Ascending aorta (tissue), 2 donors: ENCODE results near the gene ERFE. TPM values are rescaled to one million over a fixed set of nuclear protein-coding genes. Genes with fewer than 3 reads are reported as not detected.

Experiments
- DNase-seq, 2 donors: peaks; one replicate each; pipeline ENCODE4 v3.0.0-alpha.2; 2019; ENCODE audit warnings: low spot score in 2 of 2
- H3K27ac ChIP-seq, 2 donors: fragments of 200-600 bp; sonication (generic); one replicate each; pipeline ENCODE4 v1.5.1; 2016 to 2017; ENCODE audit warnings: mild to moderate bottlenecking in 1 of 2
- H3K27me3 ChIP-seq: fragments of 200-600 bp; sonication (generic); one replicate; pipeline ENCODE4 v1.5.1; 2017
- H3K36me3 ChIP-seq, 2 donors: fragments of 200-600 bp; sonication (generic); one replicate each; pipeline ENCODE4 v1.5.1; 2016
- H3K4me1 ChIP-seq, 2 donors: fragments of 200-600 bp; sonication (generic); one replicate each; pipeline ENCODE4 v1.5.1; 2016 to 2017; ENCODE audit warnings: mild to moderate bottlenecking in 1 of 2
- H3K4me3 ChIP-seq, 2 donors: fragments of 200-600 bp; sonication (generic); one replicate each; pipeline ENCODE4 v1.5.1; 2016 to 2017; ENCODE audit warnings: mild to moderate bottlenecking in 1 of 2
- H3K9me3 ChIP-seq, 2 donors: fragments of 200-600 bp; sonication (generic); one replicate each; pipeline ENCODE4 v1.5.1; 2016
- intact Hi-C: fragments of 100-400 bp; cut with DNase I; formaldehyde crosslinking; loops from one replicate; pipeline ENCODE4 v1.15.1; 2023
- total RNA-seq: library from RNA; depleted of rRNA; stranded (reverse); fragments of >200 nt; gene quantifications from one replicate; pipeline ENCODE4 v1.1.0, GENCODE V29; 2016
- TF ChIP-seq, protein P1 (sequence below), 3 experiments: fragments of 200-600 bp in 2 of 3; fragments of 450-650 bp in 1 of 3; sonication (generic) in 2 of 3; IDR thresholded peaks; one replicate each; pipeline ENCODE4 v1.5.1; 2016 to 2019; ENCODE audit warnings: antibody characterized with exemption in 3 of 3, mild to moderate bottlenecking in 1 of 3, moderate library complexity in 1 of 3

ERFE gene
- total RNA-seq, 1 donor from 2014 or later, result 3.3 TPM

DNA sequence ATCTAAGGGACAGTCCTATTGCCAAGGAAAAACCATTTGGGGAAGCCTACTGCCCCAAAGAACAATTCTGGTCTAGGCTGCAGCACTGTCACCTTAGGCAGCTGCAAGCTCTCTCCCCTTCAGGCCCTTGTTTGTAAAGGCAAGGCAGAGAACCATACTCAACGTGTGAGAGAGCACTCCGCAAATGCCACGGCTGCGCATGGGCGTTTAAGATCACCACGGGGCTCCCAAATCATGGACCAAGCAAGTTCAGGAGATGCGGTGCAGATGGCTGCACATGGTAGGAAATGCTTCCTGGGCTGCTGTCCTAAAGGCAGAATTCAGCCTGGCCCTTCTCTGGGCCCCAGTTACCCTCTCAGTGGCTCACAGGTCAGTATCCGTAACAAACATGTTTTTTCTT is 15.5 kb downstream of the ERFE start:
- no peak overlapping the region for H3K4me3 ChIP-seq
- intact Hi-C loops, result no loop called here
- H3K9me3 ChIP-seq, result no peaks in the 10 kb centered on the region
- H3K4me1 ChIP-seq, result peaks cover 6 to 22% of the 10 kb centered on the region in 2 donors
- DNase-seq, result no peak
- no peaks in the 10 kb centered on the region for H3K27me3 ChIP-seq
- TF ChIP-seq, protein P1, sequence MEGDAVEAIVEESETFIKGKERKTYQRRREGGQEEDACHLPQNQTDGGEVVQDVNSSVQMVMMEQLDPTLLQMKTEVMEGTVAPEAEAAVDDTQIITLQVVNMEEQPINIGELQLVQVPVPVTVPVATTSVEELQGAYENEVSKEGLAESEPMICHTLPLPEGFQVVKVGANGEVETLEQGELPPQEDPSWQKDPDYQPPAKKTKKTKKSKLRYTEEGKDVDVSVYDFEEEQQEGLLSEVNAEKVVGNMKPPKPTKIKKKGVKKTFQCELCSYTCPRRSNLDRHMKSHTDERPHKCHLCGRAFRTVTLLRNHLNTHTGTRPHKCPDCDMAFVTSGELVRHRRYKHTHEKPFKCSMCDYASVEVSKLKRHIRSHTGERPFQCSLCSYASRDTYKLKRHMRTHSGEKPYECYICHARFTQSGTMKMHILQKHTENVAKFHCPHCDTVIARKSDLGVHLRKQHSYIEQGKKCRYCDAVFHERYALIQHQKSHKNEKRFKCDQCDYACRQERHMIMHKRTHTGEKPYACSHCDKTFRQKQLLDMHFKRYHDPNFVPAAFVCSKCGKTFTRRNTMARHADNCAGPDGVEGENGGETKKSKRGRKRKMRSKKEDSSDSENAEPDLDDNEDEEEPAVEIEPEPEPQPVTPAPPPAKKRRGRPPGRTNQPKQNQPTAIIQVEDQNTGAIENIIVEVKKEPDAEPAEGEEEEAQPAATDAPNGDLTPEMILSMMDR (IDR thresholded peaks at IDR 0.05), result no peak
- no peak overlapping the region for H3K27ac ChIP-seq
- peaks cover 58 to 73% of the 10 kb centered on the region in 2 donors for H3K36me3 ChIP-seq

DNA sequence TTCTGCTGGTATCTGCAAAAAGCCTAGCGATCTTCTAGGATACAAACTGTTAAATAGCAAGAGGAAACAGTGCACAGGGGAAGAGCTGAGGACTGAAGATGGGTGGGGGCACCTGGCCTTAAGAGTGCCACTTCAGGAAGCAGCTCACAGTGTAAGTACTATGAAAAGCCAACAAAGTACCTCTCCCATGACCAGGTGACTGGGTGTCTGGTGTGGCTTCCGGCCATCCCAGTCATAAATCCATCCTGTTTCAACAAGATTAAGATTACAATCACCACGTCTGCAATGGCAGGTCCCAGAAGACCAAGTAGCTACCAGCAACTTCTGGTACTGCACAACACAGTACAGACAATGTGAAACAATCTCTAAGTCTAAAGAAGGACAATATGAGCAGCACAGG is 15.9 kb downstream of the ERFE start:
- Histone ChIP-seq H3K36me3 (peaks cover 63 to 77% of the 10 kb centered on the region in 2 donors), H3K27me3 (no peaks in the 10 kb centered on the region), H3K9me3 (no peaks in the 10 kb centered on the region), H3K4me3 (no peak overlapping the region), H3K4me1 (peaks cover 6 to 20% of the 10 kb centered on the region in 2 donors), H3K27ac (no peak overlapping the region)
- intact Hi-C loops, result no loop called here
- TF ChIP-seq, protein P1 (IDR thresholded peaks at IDR 0.05), result no peak
- no peak for DNase-seq

DNA sequence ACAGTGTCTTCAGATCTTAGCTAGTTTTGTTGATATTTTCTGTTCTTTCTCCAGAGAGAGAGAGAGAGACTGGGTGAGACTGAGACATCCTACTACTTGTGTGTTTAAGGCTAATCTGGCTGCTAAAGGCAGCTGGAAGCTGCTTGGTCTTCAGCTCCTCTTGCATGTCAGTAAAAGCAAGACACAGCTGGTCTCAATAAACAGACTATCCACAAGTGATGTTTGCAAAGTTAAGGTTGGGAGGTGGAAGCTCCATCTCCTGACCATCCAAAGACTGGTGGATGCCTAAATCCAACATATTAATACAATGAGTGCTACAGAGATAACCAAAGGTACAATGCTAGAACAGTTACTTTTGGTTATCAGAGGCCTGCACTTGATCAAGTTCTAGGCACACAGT is 17.8 kb downstream of the ERFE start:
- Histone ChIP-seq H3K4me1 (peaks cover 0 to 2% of the 10 kb centered on the region in 2 donors), H3K4me3 (no peak overlapping the region), H3K27ac (peak overlapping the region in 1 of 2 donors; percentile 1), H3K27me3 (no peaks in the 10 kb centered on the region), H3K36me3 (peaks cover 80 to 90% of the 10 kb centered on the region in 2 donors), H3K9me3 (no peaks in the 10 kb centered on the region)
- DNase-seq, result no peak
- intact Hi-C loops, result no loop called here
- TF ChIP-seq, protein P1 (IDR thresholded peaks at IDR 0.05), result no peak

DNA sequence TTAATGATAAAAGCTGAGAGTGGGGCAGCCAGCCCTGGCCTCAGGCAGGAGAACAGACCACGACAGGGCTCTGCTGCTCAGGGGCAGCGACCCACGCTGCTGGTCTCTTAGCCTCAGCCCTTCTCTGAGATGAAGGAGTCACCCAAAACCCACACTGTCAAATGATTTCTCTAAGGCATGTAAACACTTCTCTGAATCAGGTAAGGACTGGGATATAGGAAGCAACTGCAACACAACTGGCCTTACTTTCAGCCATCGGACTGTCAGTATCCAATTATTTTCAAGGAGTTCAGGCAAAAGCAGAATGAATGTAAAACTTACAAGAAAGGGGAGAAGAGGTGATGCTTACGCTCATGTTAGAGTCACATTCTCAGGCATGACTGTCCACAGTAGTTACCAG is 21.8 kb downstream of the ERFE start:
- no peaks in the 10 kb centered on the region for H3K4me1 ChIP-seq
- H3K27me3 ChIP-seq, result no peaks in the 10 kb centered on the region
- intact Hi-C loops, result no loop called here
- H3K9me3 ChIP-seq, result no peaks in the 10 kb centered on the region
- no peak for DNase-seq
- peaks cover 82 to 88% of the 10 kb centered on the region in 2 donors for H3K36me3 ChIP-seq
- no peak overlapping the region for H3K27ac ChIP-seq
- no peak overlapping the region for H3K4me3 ChIP-seq
- TF ChIP-seq, protein P1 (IDR thresholded peaks at IDR 0.05), result no peak

DNA sequence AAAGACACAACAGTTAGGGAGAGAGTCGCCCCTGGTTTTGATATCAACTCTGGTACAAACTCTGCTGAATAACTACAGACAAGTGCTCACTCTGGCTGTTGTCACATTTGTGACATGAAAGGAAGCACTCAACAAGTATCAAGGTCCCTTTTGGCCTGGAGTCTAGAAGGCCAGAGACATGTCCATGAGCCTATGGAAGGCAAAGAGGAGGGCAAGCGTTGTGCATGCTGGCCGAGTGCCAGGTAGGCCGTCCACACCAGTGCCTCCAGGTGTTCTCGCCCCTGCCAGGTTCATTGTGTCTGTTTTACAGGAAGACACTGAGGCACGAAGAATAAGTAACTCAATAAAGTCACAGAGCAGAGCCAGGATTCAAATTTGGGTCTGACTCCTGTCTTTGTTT is 23.6 kb downstream of the ERFE start:
- TF ChIP-seq, protein P1 (IDR thresholded peaks at IDR 0.05), result no peak
- intact Hi-C loops, result no loop called here

DNA sequence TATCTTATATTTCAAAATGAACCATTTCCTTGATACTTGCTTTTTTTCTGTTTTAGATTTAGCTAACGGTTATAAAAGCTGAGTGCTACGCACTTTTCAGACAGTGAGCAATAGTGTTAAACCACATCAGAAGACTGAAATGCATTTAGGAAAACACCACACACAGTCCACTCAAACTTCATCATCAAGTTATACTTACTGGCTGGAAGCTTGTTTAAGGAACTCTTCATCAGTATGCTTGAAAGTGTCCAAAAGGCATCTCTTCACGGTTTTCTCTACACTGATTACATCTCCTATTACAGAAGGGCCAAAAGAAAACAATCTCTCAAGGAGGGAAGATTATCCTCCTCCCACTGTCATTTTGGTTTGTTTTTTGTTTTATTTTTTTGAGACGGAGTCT is 25.1 kb downstream of the ERFE start:
- no peak for DNase-seq
- TF ChIP-seq, protein P1 (IDR thresholded peaks at IDR 0.05), result no peak
- H3K36me3 ChIP-seq, result peaks cover 98 to 99% of the 10 kb centered on the region in 2 donors
- intact Hi-C loops, result no loop called here
- H3K4me3 ChIP-seq, result no peak overlapping the region
- H3K27ac ChIP-seq, result no peak overlapping the region
- no peaks in the 10 kb centered on the region for H3K4me1 ChIP-seq
- H3K27me3 ChIP-seq, result no peaks in the 10 kb centered on the region
- no peaks in the 10 kb centered on the region for H3K9me3 ChIP-seq

More for the DNA sequence above, 23.6 kb downstream of the ERFE start:
- Histone ChIP-seq H3K4me1 (no peaks in the 10 kb centered on the region), H3K27me3 (no peaks in the 10 kb centered on the region), H3K9me3 (no peaks in the 10 kb centered on the region), H3K36me3 (peaks cover 98% of the 10 kb centered on the region in 2 donors), H3K4me3 (no peak overlapping the region), H3K27ac (no peak overlapping the region)
- no peak for DNase-seq
